Spleen (tissue), 7 donors: Measurements from ENCODE around the gene SHOC2.

ENCODE experiments used
- CTCF ChIP-seq, 11 experiments: fragments of 200-600 bp in 7 of 11; fragments of 450-650 bp in 4 of 11; sonication (generic) in 4 of 11; IDR thresholded peaks in 8 of 11; conservative IDR thresholded peaks in 3 of 11; 1 replicate in 7 of 11; 2 replicates in 4 of 11; pipeline versions ENCODE4 v1.4.0 to v1.8.0; 2016 to 2021; ENCODE audit warnings: antibody characterized with exemption in 11 of 11, inconsistent platforms in 4 of 11, mild to moderate bottlenecking in 1 of 11
- POLR2A ChIP-seq, 3 donors: fragments of 450-650 bp; IDR thresholded peaks; one replicate each; pipeline ENCODE4 v1.5.1; 2017; ENCODE audit warnings: antibody characterized with exemption in 3 of 3, mild to moderate bottlenecking in 1 of 3
- donor health status: DM: no; HTN: no; CAD: no; lungs with moderate emphysema.
- donor health status: DM: no; HTN: no; CAD: no.
- donor health status: DM: no; HTN: no; CAD: no.

- no peak for TF ChIP-seq POLR2A (IDR thresholded peaks at IDR 0.05)
- TF ChIP-seq CTCF (IDR thresholded peaks at IDR 0.05 in 8 of 11, conservative IDR thresholded peaks at IDR 0.05 in 3 of 11) = no peak
Observed at GRCh38 chr10:110944792-110945396, 25.5 kb downstream of the SHOC2 start.
